Right cardiac atrium (tissue), 5 donors: Measurements from ENCODE around the gene HOXC5. TPM values are rescaled to one million over a fixed set of nuclear protein-coding genes. Genes with fewer than 3 reads are reported as not detected.
"Not testable (repeated sequence)": the region's sequence is repeated elsewhere in the genome, so short reads cannot be mapped to it uniquely, and the experiment has no call there.

Experiments used
- ATAC-seq, 2 donors: fragments of 200-7000 bp; cut with Tn5 transposase; one replicate each; pipeline versions ENCODE4 v1.8.0 to v1.9.1; 2020; ENCODE audit warnings: moderate library complexity in 2 of 2, mild to moderate bottlenecking in 1 of 2
- DNase-seq, 3 donors: peaks; one replicate each; pipeline ENCODE4 v3.0.0-alpha.2; 2020
- H3K27ac ChIP-seq: one replicate; pipeline ENCODE4 v1.5.1; 2013; ENCODE audit warnings: mild to moderate bottlenecking, low read length, control low read depth, moderate library complexity
- H3K27me3 ChIP-seq: one replicate; pipeline ENCODE4 v1.6.1; 2013; ENCODE audit not compliant: control insufficient read depth, insufficient read depth
- H3K4me1 ChIP-seq: one replicate; pipeline ENCODE4 v1.6.1; 2013; ENCODE audit warnings: low read length; ENCODE audit not compliant: control insufficient read depth, insufficient read depth
- H3K4me3 ChIP-seq: one replicate; pipeline ENCODE4 v1.5.1; 2013; ENCODE audit warnings: low read length, control low read depth
- H3K9me3 ChIP-seq: one replicate; pipeline ENCODE4 v1.6.1; 2013; ENCODE audit warnings: low read length; ENCODE audit not compliant: control insufficient read depth
- WGBS: extraction: QIAGEN DNeasy Blood & Tissue Kit; methylation state at CpG from one replicate; pipeline ENCODE4 v1.1.7; 2013; 5-methylcytosine and 5-hydroxymethylcytosine counted together
- intact Hi-C, 4 donors: fragments of 100-400 bp; cut with DNase I; formaldehyde crosslinking; loops; one replicate each; pipeline versions ENCODE4 v1.11.0 to v1.14.0; 2022 to 2023
- polyA plus RNA-seq: library from polyadenylated mRNA; stranded (reverse); fragments of 200-250 nt; gene quantifications from one replicate; pipeline ENCODE4 v1.2.3, GENCODE V29; 2013
- total RNA-seq, 4 donors: library from RNA; stranded (reverse); fragmentation: NEBNext Ultra II Directional; extraction: Animal tissue kit (Norgen Biotek cat#: 25700); gene quantifications; one replicate each; pipeline ENCODE4 v1.2.1, GENCODE V29; 2021
- donor health status: healthy with polysubstance abuse.
- donor health status: DM: no; HTN: yes; CAD: no.
- donor health status: DM: no; HTN: no; CAD: no.
- donor health status: DM: no; HTN: yes; CAD: no; lungs with severe emphysema.
- donor health status: DM: yes; HTN: yes; CAD: no.

HOXC5 gene
- total and polyA plus RNA-seq, 5 donors: 0.11 TPM; not detected in 4

DNA sequence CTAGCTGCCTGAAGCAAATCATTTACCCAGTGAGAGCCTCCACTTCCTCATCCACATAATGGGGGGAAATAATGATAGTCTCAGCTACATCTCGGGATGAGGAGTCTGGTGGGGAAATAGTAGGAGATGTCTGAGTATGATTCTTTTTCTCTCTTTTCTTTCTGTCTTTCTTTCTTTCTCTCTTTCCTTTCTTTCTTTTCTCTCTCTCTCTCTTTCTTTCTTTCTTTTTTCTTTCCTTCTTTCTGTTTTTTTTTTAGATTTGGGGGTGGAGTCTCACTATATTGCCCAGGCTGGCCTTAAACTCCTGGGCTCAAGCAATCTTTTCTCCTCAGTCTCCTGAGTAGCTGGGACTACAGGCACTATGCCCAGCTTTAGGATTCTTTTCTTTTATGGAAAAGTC is 33.6 kb downstream of the HOXC5 start:
- 80% methylated on average over 1 of the region's 1 CpG for WGBS
- H3K9me3 ChIP-seq: no peaks in the 10 kb centered on the region
- H3K27ac ChIP-seq: no peak overlapping the region
- peaks cover 7% of the 10 kb centered on the region for H3K27me3 ChIP-seq
- no peak overlapping the region for H3K4me3 ChIP-seq
- no peaks in the 10 kb centered on the region for H3K4me1 ChIP-seq
- ATAC-seq (no peak), DNase-seq (no peak)
- intact Hi-C loops: no loop called here

DNA sequence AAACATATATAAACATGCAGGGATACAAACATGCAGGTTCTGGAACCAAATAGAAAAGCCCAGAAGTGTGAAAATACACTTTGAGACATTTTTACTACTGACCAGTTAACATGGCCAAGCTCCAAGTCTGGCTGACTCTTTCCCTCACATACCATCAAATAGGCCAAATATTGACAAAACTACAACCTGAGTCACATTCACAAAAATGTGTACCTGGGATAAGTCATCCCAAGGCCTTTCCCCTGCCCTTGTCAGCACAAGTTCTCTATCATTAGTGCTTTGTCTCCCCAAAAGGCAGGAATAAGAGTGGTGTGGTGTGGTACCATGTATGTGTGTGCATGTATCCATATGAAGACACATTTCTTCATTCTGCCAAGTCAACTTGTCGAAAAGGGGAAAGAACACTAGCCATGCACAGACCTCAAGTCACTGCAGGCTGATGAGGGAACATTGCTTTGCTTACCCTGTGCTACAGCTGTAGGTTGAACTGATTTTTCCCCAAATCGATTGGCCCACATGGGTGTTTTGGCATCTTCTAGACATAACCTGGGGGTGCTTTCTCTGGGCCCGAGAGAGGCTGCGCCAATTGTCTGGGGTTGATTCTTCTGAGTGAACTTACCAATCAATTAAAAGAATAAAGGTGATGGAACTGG is 35.7 kb downstream of the HOXC5 start:
- H3K4me1 ChIP-seq: no peaks in the 10 kb centered on the region
- H3K27ac ChIP-seq: no peak overlapping the region
- intact Hi-C loops: no loop called here
- peaks cover 6% of the 10 kb centered on the region for H3K27me3 ChIP-seq
- no peaks in the 10 kb centered on the region for H3K9me3 ChIP-seq
- 86% methylated on average over 4 of the region's 4 CpGs for WGBS
- no peak for DNase-seq
- H3K4me3 ChIP-seq: no peak overlapping the region
- ATAC-seq: no peak

GRCh38 chr12:54071942-54072341 is 39.1 kb downstream of the HOXC5 start:
- DNase-seq (no peak), ATAC-seq (no peak)
- Histone ChIP-seq H3K27me3 (peaks cover 4% of the 10 kb centered on the region), H3K4me3 (no peak overlapping the region), H3K4me1 (no peaks in the 10 kb centered on the region), H3K27ac (no peak overlapping the region), H3K9me3 (no peaks in the 10 kb centered on the region)
- WGBS: 33% methylated on average over 1 of the region's 1 CpG
- intact Hi-C loops: no loop called here

GRCh38 chr12:54074308-54074707 is 41.5 kb downstream of the HOXC5 start:
- Histone ChIP-seq H3K4me1 (no peaks in the 10 kb centered on the region), H3K9me3 (no peaks in the 10 kb centered on the region), H3K27me3 (no peaks in the 10 kb centered on the region), H3K4me3 (no peak overlapping the region), H3K27ac (no peak overlapping the region)
- DNase-seq (no peak), ATAC-seq (no peak)
- 77% methylated on average over 6 of the region's 6 CpGs for WGBS
- intact Hi-C loops: no loop called here

- H3K4me1 ChIP-seq: no peaks in the 10 kb centered on the region
- DNase-seq (no peak), ATAC-seq (no peak)
- 41% methylated on average over 6 of the region's 6 CpGs for WGBS
- H3K9me3 ChIP-seq: no peaks in the 10 kb centered on the region
- H3K27me3 ChIP-seq: no peaks in the 10 kb centered on the region
- H3K4me3 ChIP-seq: no peak overlapping the region
- intact Hi-C loops: no loop called here
- no peak overlapping the region for H3K27ac ChIP-seq
These were observed 42.6 kb downstream of the HOXC5 start for GRCh38 chr12:54075409-54075808.

DNA sequence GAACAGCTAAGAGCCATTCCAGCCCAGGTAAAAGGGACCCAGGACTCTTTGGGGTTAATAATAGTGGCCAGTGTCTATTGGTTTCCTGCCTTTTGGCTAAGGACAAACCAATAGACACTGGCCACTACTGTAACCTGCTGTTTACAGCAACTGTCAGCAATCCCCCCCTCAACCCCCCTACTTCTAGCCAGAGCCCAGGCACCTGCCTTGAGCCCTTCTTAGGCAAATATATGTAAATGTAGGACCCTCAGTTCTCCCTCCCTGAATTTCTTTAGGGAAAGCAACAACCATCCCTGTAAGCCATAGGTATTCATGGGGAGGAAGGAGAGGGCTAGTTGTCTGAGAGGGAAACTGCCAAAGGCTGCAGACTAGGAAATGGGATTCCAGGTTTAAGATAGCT is 43.1 kb downstream of the HOXC5 start:
- Histone ChIP-seq H3K4me1 (no peaks in the 10 kb centered on the region), H3K4me3 (no peak overlapping the region), H3K27ac (no peak overlapping the region), H3K27me3 (no peaks in the 10 kb centered on the region), H3K9me3 (no peaks in the 10 kb centered on the region)
- ATAC-seq (no peak), DNase-seq (no peak)
- intact Hi-C loops: no loop called here

DNA sequence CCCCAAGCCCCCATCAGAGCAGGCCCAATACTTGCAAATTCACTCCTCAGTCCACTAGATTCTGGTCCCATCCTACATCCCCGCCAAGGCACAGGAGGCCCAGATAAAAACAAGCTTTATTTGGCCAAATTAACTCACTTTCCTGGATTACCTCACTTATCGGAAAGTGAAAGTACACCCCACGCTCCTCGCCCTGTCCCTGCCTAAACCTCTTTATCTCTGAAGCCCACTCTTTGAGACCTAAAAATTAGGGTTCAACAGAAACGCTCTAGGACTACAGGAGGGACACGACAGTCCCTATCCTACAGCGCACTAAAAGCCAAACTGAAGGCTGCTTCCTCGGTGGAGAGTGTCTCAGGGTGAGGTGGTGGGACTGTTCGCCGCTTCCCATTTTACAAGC is 45.0 kb downstream of the HOXC5 start:
- WGBS: 49% methylated on average over 10 of the region's 10 CpGs
- DNase-seq, H3K9me3 ChIP-seq, H3K4me1 ChIP-seq, H3K4me3 ChIP-seq, H3K27me3 ChIP-seq, intact Hi-C loops, ATAC-seq: not testable (repeated sequence)
- H3K27ac ChIP-seq: peak overlapping the region; percentile 13

DNA sequence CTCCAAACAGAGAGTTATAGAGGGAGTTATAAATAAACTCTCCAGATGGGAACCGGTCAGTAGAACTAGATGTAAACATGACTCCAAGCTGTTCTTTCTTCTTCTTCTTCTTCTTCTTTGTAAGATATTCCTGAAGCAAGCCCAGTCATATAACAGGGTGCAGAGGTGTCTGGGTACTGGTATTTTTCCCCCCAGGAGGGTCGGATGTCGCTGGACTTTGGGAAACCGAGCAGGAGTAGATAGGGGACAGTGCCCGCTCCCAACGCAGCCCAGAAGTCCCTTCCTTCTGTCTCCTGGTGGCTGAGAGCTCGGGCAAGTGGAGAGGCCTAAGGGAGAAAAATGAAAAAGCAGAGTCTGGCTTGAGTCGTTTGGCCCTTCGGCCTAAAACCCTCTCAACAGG is 46.3 kb downstream of the HOXC5 start:
- H3K4me1 ChIP-seq, ATAC-seq, H3K4me3 ChIP-seq, intact Hi-C loops, H3K27me3 ChIP-seq, H3K9me3 ChIP-seq, DNase-seq, H3K27ac ChIP-seq: not testable (repeated sequence)
- WGBS: 39% methylated on average over 9 of the region's 9 CpGs

- WGBS: 47% methylated on average over 19 of the region's 19 CpGs
- DNase-seq, H3K27me3 ChIP-seq, H3K27ac ChIP-seq, ATAC-seq, H3K4me1 ChIP-seq, H3K9me3 ChIP-seq, H3K4me3 ChIP-seq, intact Hi-C loops: not testable (repeated sequence)
These were observed 47.4 kb downstream of the HOXC5 start for GRCh38 chr12:54080008-54080924.

- DNase-seq, H3K4me1 ChIP-seq, ATAC-seq, H3K27ac ChIP-seq, H3K9me3 ChIP-seq, intact Hi-C loops, H3K27me3 ChIP-seq, H3K4me3 ChIP-seq: not testable (repeated sequence)
- WGBS: 31% methylated on average over 16 of the region's 16 CpGs
These were observed 48.2 kb downstream of the HOXC5 start for GRCh38 chr12:54081053-54081514.

GRCh38 chr12:54081581-54082396 is 48.9 kb downstream of the HOXC5 start:
- H3K4me1 ChIP-seq, H3K27me3 ChIP-seq, ATAC-seq, intact Hi-C loops, H3K27ac ChIP-seq, H3K9me3 ChIP-seq, DNase-seq: not testable (repeated sequence)
- 32% methylated on average over 35 of the region's 35 CpGs for WGBS
- peak overlapping the region; percentile 22 for H3K4me3 ChIP-seq
